ENCODE results near the gene FBXO36.

Gene FBXO36

GRCh38 chr2:229922449-229923386 is at the start of gene FBXO36:
Gene FBXO36 (plus strand): TSS chr2:229922503. CDS start chr2:229922514, 11 bp downstream.
- no peak for TF ChIP-seq CTCF (IDR thresholded peaks at IDR 0.05)

DNA sequence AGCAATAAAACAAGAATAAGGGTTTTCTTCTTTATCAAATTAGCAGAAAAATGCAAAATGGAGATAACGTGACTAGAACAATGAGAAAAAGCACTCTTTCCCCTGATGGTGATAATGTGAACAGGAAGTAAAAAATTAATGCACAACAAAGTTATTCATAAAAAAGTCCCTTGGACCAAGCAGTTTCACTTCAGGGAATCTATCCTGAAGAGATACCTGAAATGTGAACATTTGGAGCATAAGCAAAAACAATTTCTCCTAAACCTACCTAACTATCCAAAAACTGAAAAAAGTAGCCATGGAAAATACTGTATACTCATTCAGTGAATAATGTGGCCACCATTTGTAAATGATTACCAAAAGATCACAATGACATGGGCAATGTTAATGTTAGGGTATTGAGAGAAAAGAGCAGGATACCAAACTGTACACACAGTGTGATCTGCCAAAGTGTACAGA is 49.2 kb upstream of the FBXO36 start:
- no peak for TF ChIP-seq CTCF (IDR thresholded peaks at IDR 0.05)

DNA sequence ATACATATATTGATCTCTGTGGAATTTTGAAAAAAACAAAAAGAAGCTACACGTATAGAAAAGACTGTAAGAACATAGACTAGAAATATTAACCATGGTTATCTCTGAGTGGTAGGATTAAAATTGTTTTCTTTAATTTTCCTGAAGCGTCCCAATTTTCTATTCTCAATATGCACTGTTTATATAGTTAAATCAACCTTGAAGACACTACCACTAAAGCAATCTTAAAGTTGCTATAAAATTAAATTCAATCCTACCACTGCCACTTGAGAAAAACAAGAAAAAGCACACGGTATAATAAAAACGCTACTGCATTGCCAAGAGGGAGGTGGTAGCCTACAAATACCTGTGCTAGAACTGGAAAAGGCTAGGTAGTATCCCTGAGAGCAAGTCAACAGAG is 47.7 kb upstream of the FBXO36 start:
- no peak for TF ChIP-seq CTCF (IDR thresholded peaks at IDR 0.05)

DNA sequence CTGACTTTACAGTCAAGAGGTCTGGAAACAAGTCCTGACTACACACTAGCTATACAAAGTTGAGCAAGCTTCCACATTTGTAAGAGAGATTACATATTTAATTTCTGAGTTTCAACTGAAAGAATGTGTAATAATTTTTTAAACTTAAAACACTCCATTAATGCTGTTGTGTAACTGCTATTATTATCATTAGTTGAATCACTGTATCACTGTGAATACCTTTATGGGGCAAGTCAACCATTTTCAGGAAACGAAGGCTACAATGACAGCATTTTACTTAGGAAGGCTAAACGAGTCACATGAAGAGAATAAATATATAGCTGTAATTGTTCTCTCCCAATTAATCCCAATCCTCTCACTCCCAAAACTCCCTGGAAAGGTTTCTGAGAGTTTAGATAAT is 46.8 kb upstream of the FBXO36 start:
- TF ChIP-seq CTCF (IDR thresholded peaks at IDR 0.05), result no peak

GRCh38 chr2:229879191-229879950 is 42.9 kb upstream of the FBXO36 start:
- TF ChIP-seq CTCF (IDR thresholded peaks at IDR 0.05), result no peak

DNA sequence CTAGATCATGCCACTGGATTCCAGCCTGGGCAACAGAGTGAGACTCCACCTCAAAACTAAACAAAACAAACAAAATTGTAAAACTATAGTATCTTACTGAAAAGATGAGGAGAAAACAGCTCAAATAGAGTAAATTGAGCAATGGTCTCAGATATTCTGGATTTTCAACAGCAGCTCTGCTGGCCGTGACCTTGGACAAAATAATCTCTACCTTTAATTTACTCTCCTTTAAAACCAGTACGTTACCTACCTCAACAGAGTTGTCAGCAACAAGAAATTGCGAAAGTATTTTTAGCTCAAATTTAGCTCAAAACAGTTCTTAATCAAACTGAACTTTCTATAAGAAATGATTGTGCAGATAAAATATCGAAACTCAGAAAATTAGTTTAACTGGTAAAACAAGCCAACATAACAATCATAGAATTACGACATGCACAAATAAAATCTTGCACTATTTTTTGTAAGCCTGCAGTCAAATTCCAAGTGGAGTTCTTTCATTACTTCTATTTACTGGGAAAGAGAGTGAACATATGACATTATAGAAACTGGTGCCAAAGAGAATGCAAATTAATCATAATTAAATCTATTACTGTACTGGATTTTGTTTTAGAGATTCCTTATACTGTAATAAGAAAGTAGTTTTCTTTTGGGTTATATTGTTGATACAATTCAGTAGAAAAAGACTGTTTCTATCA is 41.3 kb upstream of the FBXO36 start:
- no peak for TF ChIP-seq CTCF (IDR thresholded peaks at IDR 0.05)

GRCh38 chr2:229882583-229882982 is 39.7 kb upstream of the FBXO36 start:
- TF ChIP-seq CTCF (IDR thresholded peaks at IDR 0.05), result no peak
